Panc1 (cell line): ENCODE results near the gene GARRE1.

ENCODE experiments used
- POLR2AphosphoS5 ChIP-seq: IDR thresholded peaks from 2 replicates; pipeline ENCODE4 v1.6.1; 2012; ENCODE audit warnings: mild to moderate bottlenecking, low read depth, low read length, moderate library complexity
- REST ChIP-seq, 2 experiments: IDR thresholded peaks; 2 replicates each; pipeline ENCODE4 v1.6.1; 2011 to 2012; ENCODE audit warnings: low read depth in 2 of 2, control low read depth in 1 of 2, low read length in 1 of 2, mild to moderate bottlenecking in 1 of 2, moderate library complexity in 1 of 2; ENCODE audit not compliant: insufficient read depth in 1 of 2
- SIN3A ChIP-seq: IDR thresholded peaks from 2 replicates; pipeline ENCODE4 v1.6.1; 2012; ENCODE audit warnings: low read depth, mild to moderate bottlenecking, low read length, moderate library complexity, borderline replicate concordance; ENCODE audit not compliant: insufficient read depth
- TCF7L2 ChIP-seq: IDR thresholded peaks from 2 replicates; pipeline ENCODE4 v1.6.1; 2011; ENCODE audit warnings: mild to moderate bottlenecking, low read depth, low read length, inconsistent platforms
- TF ChIP-seq, protein P1 (sequence below): fragments of 450-650 bp; IDR thresholded peaks from 2 replicates; pipeline ENCODE4 v1.5.1; 2017; ENCODE audit warnings: mild to moderate bottlenecking

GRCh38 chr19:34287662-34288140 lies 33.3 kb downstream of the GARRE1 start:
- TF ChIP-seq, protein P1, sequence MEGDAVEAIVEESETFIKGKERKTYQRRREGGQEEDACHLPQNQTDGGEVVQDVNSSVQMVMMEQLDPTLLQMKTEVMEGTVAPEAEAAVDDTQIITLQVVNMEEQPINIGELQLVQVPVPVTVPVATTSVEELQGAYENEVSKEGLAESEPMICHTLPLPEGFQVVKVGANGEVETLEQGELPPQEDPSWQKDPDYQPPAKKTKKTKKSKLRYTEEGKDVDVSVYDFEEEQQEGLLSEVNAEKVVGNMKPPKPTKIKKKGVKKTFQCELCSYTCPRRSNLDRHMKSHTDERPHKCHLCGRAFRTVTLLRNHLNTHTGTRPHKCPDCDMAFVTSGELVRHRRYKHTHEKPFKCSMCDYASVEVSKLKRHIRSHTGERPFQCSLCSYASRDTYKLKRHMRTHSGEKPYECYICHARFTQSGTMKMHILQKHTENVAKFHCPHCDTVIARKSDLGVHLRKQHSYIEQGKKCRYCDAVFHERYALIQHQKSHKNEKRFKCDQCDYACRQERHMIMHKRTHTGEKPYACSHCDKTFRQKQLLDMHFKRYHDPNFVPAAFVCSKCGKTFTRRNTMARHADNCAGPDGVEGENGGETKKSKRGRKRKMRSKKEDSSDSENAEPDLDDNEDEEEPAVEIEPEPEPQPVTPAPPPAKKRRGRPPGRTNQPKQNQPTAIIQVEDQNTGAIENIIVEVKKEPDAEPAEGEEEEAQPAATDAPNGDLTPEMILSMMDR: no peak
- TF ChIP-seq SIN3A: no peak
- TF ChIP-seq POLR2AphosphoS5: no peak
- TF ChIP-seq REST (IDR thresholded peaks at IDR 0.05; ENCODE audit: insufficient read depth in 1 of 2, low read depth in 2 of 2, low read length in 1 of 2): no peak
- TF ChIP-seq TCF7L2: no peak
